Keratinocyte (primary cell): Measurements from ENCODE around the gene SYT1.

Experiments
- EZH2 ChIP-seq: IDR thresholded peaks from one replicate; pipeline ENCODE4 v1.6.1; 2012; ENCODE audit warnings: inconsistent platforms, mild to moderate bottlenecking, low read length, moderate library complexity
- TF ChIP-seq, protein P1 (sequence below), 3 experiments: IDR thresholded peaks in 1 of 3; conservative IDR thresholded peaks in 1 of 3; optimal IDR thresholded peaks in 1 of 3; 2 replicates in 2 of 3; 3 replicates in 1 of 3; pipeline versions ENCODE3 to v1.5.1; 2011; ENCODE audit warnings: low read length in 3 of 3, mild to moderate bottlenecking in 3 of 3, moderate library complexity in 2 of 3, control low read depth in 1 of 3, inconsistent platforms in 1 of 3; ENCODE audit not compliant: insufficient read depth in 2 of 3; ENCODE audit errors: extremely low read depth in 1 of 3

DNA sequence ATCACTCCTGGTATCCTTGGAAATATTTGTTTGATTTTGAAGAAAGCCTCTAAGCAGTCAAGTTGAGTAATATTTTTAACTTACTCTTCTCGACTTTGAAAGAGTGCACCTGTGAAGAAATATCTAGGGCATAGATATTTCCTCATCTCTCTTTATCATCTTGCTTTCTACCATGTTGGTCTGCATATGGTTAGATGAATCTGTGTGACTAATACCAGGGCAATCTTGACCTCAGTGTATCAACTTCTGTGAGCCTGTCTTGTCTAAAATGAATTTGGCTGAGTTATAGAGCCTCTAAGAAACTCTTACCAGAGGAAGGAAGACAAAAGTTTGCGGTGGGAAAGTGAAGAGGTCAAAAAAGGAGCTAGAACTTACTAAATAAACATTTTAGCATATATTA, 68.4 kb downstream of the SYT1 start:
- TF ChIP-seq, protein P1, sequence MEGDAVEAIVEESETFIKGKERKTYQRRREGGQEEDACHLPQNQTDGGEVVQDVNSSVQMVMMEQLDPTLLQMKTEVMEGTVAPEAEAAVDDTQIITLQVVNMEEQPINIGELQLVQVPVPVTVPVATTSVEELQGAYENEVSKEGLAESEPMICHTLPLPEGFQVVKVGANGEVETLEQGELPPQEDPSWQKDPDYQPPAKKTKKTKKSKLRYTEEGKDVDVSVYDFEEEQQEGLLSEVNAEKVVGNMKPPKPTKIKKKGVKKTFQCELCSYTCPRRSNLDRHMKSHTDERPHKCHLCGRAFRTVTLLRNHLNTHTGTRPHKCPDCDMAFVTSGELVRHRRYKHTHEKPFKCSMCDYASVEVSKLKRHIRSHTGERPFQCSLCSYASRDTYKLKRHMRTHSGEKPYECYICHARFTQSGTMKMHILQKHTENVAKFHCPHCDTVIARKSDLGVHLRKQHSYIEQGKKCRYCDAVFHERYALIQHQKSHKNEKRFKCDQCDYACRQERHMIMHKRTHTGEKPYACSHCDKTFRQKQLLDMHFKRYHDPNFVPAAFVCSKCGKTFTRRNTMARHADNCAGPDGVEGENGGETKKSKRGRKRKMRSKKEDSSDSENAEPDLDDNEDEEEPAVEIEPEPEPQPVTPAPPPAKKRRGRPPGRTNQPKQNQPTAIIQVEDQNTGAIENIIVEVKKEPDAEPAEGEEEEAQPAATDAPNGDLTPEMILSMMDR (optimal IDR thresholded peaks at IDR 0.05 in 1 of 3, IDR thresholded peaks at IDR 0.05 in 1 of 3, conservative IDR thresholded peaks at IDR 0.05 in 1 of 3; ENCODE audit: extremely low read depth in 1 of 3, insufficient read depth in 2 of 3, low read length in 3 of 3), result no peak
- no peak for TF ChIP-seq EZH2
